GM19372 (cell line): ENCODE data around the gene PARD3B.

Experiments
- ATAC-seq: cut with Tn5 transposase; IDR thresholded peaks from one replicate; pipeline ENCODE4 v1.9.1; 2021; ENCODE audit warnings: mild to moderate bottlenecking, low read depth, moderate library complexity; ENCODE audit not compliant: unreplicated experiment

Gene PARD3B

GRCh38 chr2:205405194-205405593 lies 859.9 kb downstream of the PARD3B start:
- no peak for ATAC-seq

GRCh38 chr2:205405752-205406151 lies 860.5 kb downstream of the PARD3B start:
- ATAC-seq: no peak

GRCh38 chr2:205407984-205408383 lies 862.7 kb downstream of the PARD3B start:
- ATAC-seq: no peak

- ATAC-seq: no peak
These were observed 863.4 kb downstream of the PARD3B start for GRCh38 chr2:205408696-205409095.

GRCh38 chr2:205409411-205409810 lies 864.1 kb downstream of the PARD3B start:
- ATAC-seq: no peak

- ATAC-seq: no peak
These were observed 866.3 kb downstream of the PARD3B start for GRCh38 chr2:205411558-205411957.

GRCh38 chr2:205424326-205424725 lies 879.1 kb downstream of the PARD3B start:
- ATAC-seq: no peak

- no peak for ATAC-seq
These were observed 879.8 kb downstream of the PARD3B start for GRCh38 chr2:205425102-205425501.

GRCh38 chr2:205427112-205427511 lies 881.8 kb downstream of the PARD3B start:
- ATAC-seq: no peak

GRCh38 chr2:205428811-205429210 lies 883.5 kb downstream of the PARD3B start:
- ATAC-seq: no peak

- ATAC-seq: no peak
These were observed 890.7 kb downstream of the PARD3B start for GRCh38 chr2:205435970-205436369.

- ATAC-seq: no peak
These were observed 893.0 kb downstream of the PARD3B start for GRCh38 chr2:205438241-205438640.

GRCh38 chr2:205439621-205440020 lies 894.3 kb downstream of the PARD3B start:
- no peak for ATAC-seq

GRCh38 chr2:205441524-205441923 lies 896.2 kb downstream of the PARD3B start:
- no peak for ATAC-seq

- no peak for ATAC-seq
These were observed 902.9 kb downstream of the PARD3B start for GRCh38 chr2:205448189-205448588.

GRCh38 chr2:205451901-205452512 lies 906.7 kb downstream of the PARD3B start:
- ATAC-seq: no peak

GRCh38 chr2:205453202-205453601 lies 907.9 kb downstream of the PARD3B start:
- no peak for ATAC-seq

- ATAC-seq: no peak
These were observed 911.4 kb downstream of the PARD3B start for GRCh38 chr2:205456682-205457081.

GRCh38 chr2:205460217-205460616 lies 914.9 kb downstream of the PARD3B start:
- ATAC-seq: no peak

GRCh38 chr2:205461169-205461568 lies 915.9 kb downstream of the PARD3B start:
- ATAC-seq: no peak

- ATAC-seq: no peak
These were observed 916.7 kb downstream of the PARD3B start for GRCh38 chr2:205461678-205462665.
